ENCODE measurements around the gene CUX1.
"Not testable (repeated sequence)": the region's sequence is repeated elsewhere in the genome, so short reads cannot be mapped to it uniquely, and the experiment has no call there.

CUX1 gene

GRCh38 chr7:102312317-102312716, 494.9 kb downstream of the CUX1 start:
- Histone ChIP-seq H3K27me3 (ENCODE audit: control insufficient read depth, insufficient read depth, low read length) (no peaks in the 10 kb centered on the region), H3K9ac (ENCODE audit: low read length) (no peak overlapping the region), H3K4me1 (ENCODE audit: control insufficient read depth, insufficient read depth, low read length) (peaks cover 2% of the 10 kb centered on the region), H3K9me3 (ENCODE audit: control insufficient read depth, low read length) (no peaks in the 10 kb centered on the region), H3K4me3 (ENCODE audit: low read length) (no peak overlapping the region), H3K36me3 (ENCODE audit: control insufficient read depth, insufficient read depth, low read length) (no peaks in the 10 kb centered on the region)

GRCh38 chr7:102313997-102314780, 496.8 kb downstream of the CUX1 start:
- Histone ChIP-seq H3K27me3 (ENCODE audit: control insufficient read depth, insufficient read depth, low read length) (no peaks in the 10 kb centered on the region), H3K9me3 (ENCODE audit: control insufficient read depth, low read length) (no peaks in the 10 kb centered on the region), H3K36me3 (ENCODE audit: control insufficient read depth, insufficient read depth, low read length) (no peaks in the 10 kb centered on the region), H3K9ac (ENCODE audit: low read length) (no peak overlapping the region), H3K4me3 (ENCODE audit: low read length) (no peak overlapping the region), H3K4me1 (ENCODE audit: control insufficient read depth, insufficient read depth, low read length) (no peaks in the 10 kb centered on the region)

- peaks cover 5% of the 10 kb centered on the region for H3K27me3 ChIP-seq (ENCODE audit: control insufficient read depth, insufficient read depth, low read length)
- H3K9me3 ChIP-seq (ENCODE audit: control insufficient read depth, low read length), result no peaks in the 10 kb centered on the region
- H3K36me3 ChIP-seq (ENCODE audit: control insufficient read depth, insufficient read depth, low read length), result no peaks in the 10 kb centered on the region
- no peaks in the 10 kb centered on the region for H3K4me1 ChIP-seq (ENCODE audit: control insufficient read depth, insufficient read depth, low read length)
- no peak overlapping the region for H3K4me3 ChIP-seq (ENCODE audit: low read length)
- no peak overlapping the region for H3K9ac ChIP-seq (ENCODE audit: low read length)
These were observed 500.0 kb downstream of the CUX1 start for GRCh38 chr7:102317231-102318059.

- no peak overlapping the region for H3K9ac ChIP-seq (ENCODE audit: low read length)
- H3K9me3 ChIP-seq (ENCODE audit: control insufficient read depth, low read length), result no peaks in the 10 kb centered on the region
- no peaks in the 10 kb centered on the region for H3K36me3 ChIP-seq (ENCODE audit: control insufficient read depth, insufficient read depth, low read length)
- no peaks in the 10 kb centered on the region for H3K4me1 ChIP-seq (ENCODE audit: control insufficient read depth, insufficient read depth, low read length)
- no peak overlapping the region for H3K4me3 ChIP-seq (ENCODE audit: low read length)
- H3K27me3 ChIP-seq (ENCODE audit: control insufficient read depth, insufficient read depth, low read length), result peaks cover 5% of the 10 kb centered on the region
These were observed 501.1 kb downstream of the CUX1 start for GRCh38 chr7:102318482-102318971.

- Histone ChIP-seq H3K27me3 (ENCODE audit: control insufficient read depth, insufficient read depth, low read length) (peaks cover 5% of the 10 kb centered on the region), H3K4me3 (ENCODE audit: low read length) (no peak overlapping the region), H3K9ac (ENCODE audit: low read length) (no peak overlapping the region), H3K36me3 (ENCODE audit: control insufficient read depth, insufficient read depth, low read length) (no peaks in the 10 kb centered on the region), H3K4me1 (ENCODE audit: control insufficient read depth, insufficient read depth, low read length) (no peaks in the 10 kb centered on the region), H3K9me3 (ENCODE audit: control insufficient read depth, low read length) (no peaks in the 10 kb centered on the region)
These were observed 502.2 kb downstream of the CUX1 start for GRCh38 chr7:102319671-102320070.

GRCh38 chr7:102320181-102320580, 502.8 kb downstream of the CUX1 start:
- Histone ChIP-seq H3K27me3 (ENCODE audit: control insufficient read depth, insufficient read depth, low read length) (peaks cover 5% of the 10 kb centered on the region), H3K4me3 (ENCODE audit: low read length) (no peak overlapping the region)

GRCh38 chr7:102320601-102321350, 503.4 kb downstream of the CUX1 start:
- Histone ChIP-seq H3K27me3 (ENCODE audit: control insufficient read depth, insufficient read depth, low read length) (peaks cover 5% of the 10 kb centered on the region), H3K4me1 (ENCODE audit: control insufficient read depth, insufficient read depth, low read length) (no peaks in the 10 kb centered on the region), H3K36me3 (ENCODE audit: control insufficient read depth, insufficient read depth, low read length) (no peaks in the 10 kb centered on the region), H3K9ac (ENCODE audit: low read length) (no peak overlapping the region), H3K9me3 (ENCODE audit: control insufficient read depth, low read length) (no peaks in the 10 kb centered on the region), H3K4me3 (ENCODE audit: low read length) (no peak overlapping the region)

More at GRCh38 chr7:102320181-102320580, 502.8 kb downstream of the CUX1 start:
- Histone ChIP-seq H3K9ac (ENCODE audit: low read length) (no peak overlapping the region), H3K4me1 (ENCODE audit: control insufficient read depth, insufficient read depth, low read length) (no peaks in the 10 kb centered on the region), H3K9me3 (ENCODE audit: control insufficient read depth, low read length) (no peaks in the 10 kb centered on the region), H3K36me3 (ENCODE audit: control insufficient read depth, insufficient read depth, low read length) (no peaks in the 10 kb centered on the region)

GRCh38 chr7:102321351-102322201, 504.1 kb downstream of the CUX1 start:
- H3K4me1 ChIP-seq (ENCODE audit: control insufficient read depth, insufficient read depth, low read length), result no peaks in the 10 kb centered on the region
- peaks cover 7% of the 10 kb centered on the region for H3K27me3 ChIP-seq (ENCODE audit: control insufficient read depth, insufficient read depth, low read length)
- H3K9ac ChIP-seq (ENCODE audit: low read length), result no peak overlapping the region
- H3K36me3 ChIP-seq (ENCODE audit: control insufficient read depth, insufficient read depth, low read length), result no peaks in the 10 kb centered on the region
- H3K9me3 ChIP-seq (ENCODE audit: control insufficient read depth, low read length), result no peaks in the 10 kb centered on the region
- no peak overlapping the region for H3K4me3 ChIP-seq (ENCODE audit: low read length)

GRCh38 chr7:102322202-102322715, 504.8 kb downstream of the CUX1 start:
- Histone ChIP-seq H3K27me3 (ENCODE audit: control insufficient read depth, insufficient read depth, low read length) (peaks cover 9% of the 10 kb centered on the region), H3K9me3 (ENCODE audit: control insufficient read depth, low read length) (no peaks in the 10 kb centered on the region), H3K4me1 (ENCODE audit: control insufficient read depth, insufficient read depth, low read length) (no peaks in the 10 kb centered on the region), H3K36me3 (ENCODE audit: control insufficient read depth, insufficient read depth, low read length) (no peaks in the 10 kb centered on the region), H3K9ac (ENCODE audit: low read length) (no peak overlapping the region), H3K4me3 (ENCODE audit: low read length) (no peak overlapping the region)

- H3K4me1 ChIP-seq (ENCODE audit: control insufficient read depth, insufficient read depth, low read length), result no peaks in the 10 kb centered on the region
- no peak overlapping the region for H3K4me3 ChIP-seq (ENCODE audit: low read length)
- H3K9ac ChIP-seq (ENCODE audit: low read length), result no peak overlapping the region
- H3K36me3 ChIP-seq (ENCODE audit: control insufficient read depth, insufficient read depth, low read length), result no peaks in the 10 kb centered on the region
- H3K27me3 ChIP-seq (ENCODE audit: control insufficient read depth, insufficient read depth, low read length), result peaks cover 9% of the 10 kb centered on the region
- no peaks in the 10 kb centered on the region for H3K9me3 ChIP-seq (ENCODE audit: control insufficient read depth, low read length)
These were observed 506.4 kb downstream of the CUX1 start for GRCh38 chr7:102323914-102324195.

- not testable (repeated sequence) for H3K27me3 ChIP-seq (ENCODE audit: control insufficient read depth, insufficient read depth, low read length); H3K4me3 ChIP-seq (ENCODE audit: low read length); H3K9ac ChIP-seq (ENCODE audit: low read length); H3K9me3 ChIP-seq (ENCODE audit: control insufficient read depth, low read length); H3K36me3 ChIP-seq (ENCODE audit: control insufficient read depth, insufficient read depth, low read length); H3K4me1 ChIP-seq (ENCODE audit: control insufficient read depth, insufficient read depth, low read length)
These were observed 507.7 kb downstream of the CUX1 start for GRCh38 chr7:102325106-102325505.
